ENCODE data around the gene ENPP5.
"Not testable (repeated sequence)": the region's sequence is repeated elsewhere in the genome, so short reads cannot be mapped to it uniquely, and the experiment has no call there.

ENPP5 gene

DNA sequence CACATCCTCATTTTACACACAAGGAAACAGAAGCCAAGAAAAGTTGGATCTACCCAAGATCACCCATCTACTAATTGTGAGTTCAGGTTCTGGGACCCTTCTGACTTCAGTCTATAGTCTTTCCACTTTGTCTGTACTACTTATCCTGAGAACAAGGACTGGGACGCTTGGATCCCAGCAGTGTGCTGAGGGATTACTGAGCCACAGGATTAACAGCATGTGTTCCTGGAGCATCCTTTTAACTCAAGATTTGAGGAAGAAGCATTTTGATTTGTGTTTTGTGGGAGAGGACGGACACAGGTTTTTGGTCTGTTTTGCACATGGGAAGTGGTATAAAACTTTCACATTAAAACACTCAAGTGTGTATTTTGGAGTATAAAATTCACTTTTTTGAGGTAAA is 36.6 kb downstream of the ENPP5 start:
- H3K4me3 ChIP-seq (ENCODE audit: low read depth, low read length), result no peak overlapping the region
- no peak for TF ChIP-seq POLR2A (IDR thresholded peaks at IDR 0.05; ENCODE audit: extremely low read depth, insufficient read length)
- no peak for TF ChIP-seq CTCF (IDR thresholded peaks at IDR 0.05; ENCODE audit: low read depth, low read length)
- TF ChIP-seq MYC (IDR thresholded peaks at IDR 0.05; ENCODE audit: low read depth, low read length), result no peak
- TF ChIP-seq MAX (IDR thresholded peaks at IDR 0.05; ENCODE audit: low read depth, low read length), result no peak
- DNase-seq (ENCODE audit: low read depth), result no peak

DNA sequence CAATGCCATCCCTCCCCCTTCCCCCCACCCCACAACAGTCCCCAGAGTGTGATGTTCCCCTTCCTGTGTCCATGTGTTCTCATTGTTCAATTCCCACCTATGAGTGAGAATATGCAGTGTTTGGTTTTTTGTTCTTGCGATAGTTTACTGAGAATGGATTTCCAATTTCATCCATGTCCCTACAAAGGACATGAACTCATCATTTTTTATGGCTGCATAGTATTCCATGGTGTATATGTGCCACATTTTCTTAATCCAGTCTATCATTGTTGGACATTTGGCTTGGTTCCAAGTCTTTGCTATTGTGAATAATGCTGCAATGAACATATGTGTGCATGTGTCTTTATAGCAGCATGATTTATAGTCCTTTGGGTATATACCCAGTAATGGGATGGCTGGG is 39.5 kb downstream of the ENPP5 start:
- DNase-seq (ENCODE audit: low read depth); H3K4me3 ChIP-seq (ENCODE audit: low read depth, low read length): not testable (repeated sequence)

DNA sequence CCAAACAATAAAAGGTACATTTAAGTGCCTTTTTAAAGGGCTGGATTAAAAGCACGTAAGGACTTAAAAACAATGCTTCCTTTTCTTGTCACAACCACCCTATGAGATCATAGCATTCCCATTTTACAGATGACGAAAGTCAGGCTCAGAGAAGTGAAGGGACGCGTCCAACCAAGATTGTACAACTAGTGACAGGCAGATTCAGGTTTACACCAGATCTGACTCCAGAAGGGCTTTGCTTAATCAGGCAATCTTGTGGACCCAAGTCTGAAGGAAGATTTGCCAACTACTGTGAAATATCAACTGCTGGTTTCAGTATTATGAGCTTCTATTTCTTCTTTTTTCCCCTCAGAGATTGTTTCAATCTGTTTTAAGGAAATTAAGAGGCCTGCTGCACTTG is 40.1 kb downstream of the ENPP5 start:
- DNase-seq (ENCODE audit: low read depth), result peak; percentile 6
- TF ChIP-seq CTCF (IDR thresholded peaks at IDR 0.05; ENCODE audit: low read depth, low read length) (no peak), POLR2A (IDR thresholded peaks at IDR 0.05; ENCODE audit: extremely low read depth, insufficient read length) (no peak), MAX (IDR thresholded peaks at IDR 0.05; ENCODE audit: low read depth, low read length) (no peak), MYC (IDR thresholded peaks at IDR 0.05; ENCODE audit: low read depth, low read length) (no peak)
- H3K4me3 ChIP-seq (ENCODE audit: low read depth, low read length), result peak overlapping the region; percentile 49

DNA sequence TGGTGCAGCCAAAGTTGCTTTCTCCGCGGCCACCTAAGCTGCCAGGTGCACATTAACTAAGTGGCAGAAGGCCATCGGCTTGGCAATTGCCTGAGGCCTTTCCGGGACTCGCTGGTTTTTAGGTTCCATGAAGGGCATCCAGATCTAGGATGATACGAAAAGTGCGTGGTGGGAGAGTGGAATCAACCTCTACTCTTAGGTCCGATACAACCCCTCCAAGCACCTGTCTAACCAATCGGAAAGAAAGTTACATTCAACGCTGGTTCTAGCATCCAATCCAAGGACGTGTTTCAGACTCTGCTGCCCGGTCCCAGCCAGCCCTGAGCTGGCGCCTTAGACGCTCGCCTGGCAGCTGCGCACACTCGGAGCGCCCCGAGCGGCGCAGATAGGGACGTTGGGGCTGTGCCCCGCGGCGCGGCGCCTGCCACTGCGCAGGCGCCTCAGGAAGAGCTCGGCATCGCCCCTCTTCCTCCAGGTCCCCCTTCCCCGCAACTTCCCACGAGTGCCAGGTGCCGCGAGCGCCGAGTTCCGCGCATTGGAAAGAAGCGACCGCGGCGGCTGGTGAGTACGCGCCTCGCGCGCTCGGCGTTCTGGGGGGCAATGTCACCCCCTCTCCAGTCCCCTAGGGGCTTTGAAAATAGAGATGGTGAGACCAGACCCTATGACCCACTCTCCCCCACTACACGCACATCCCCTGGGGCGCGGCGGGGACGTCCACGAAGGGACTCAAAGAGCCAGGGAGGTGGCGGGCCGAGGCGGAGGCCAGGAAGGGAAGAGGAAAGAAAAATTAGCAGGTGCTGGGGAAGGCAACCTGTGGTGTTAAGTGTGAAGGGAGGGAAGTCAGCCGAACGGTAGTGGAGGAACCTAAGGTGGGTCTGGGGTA is 40.9 kb downstream of the ENPP5 start, which contains the start of gene ENPP4:
ENPP4 (plus strand) TSS at position 361 of the 883 bp plus-strand sequence. CDS start 9,595 bp downstream, outside the sequence.
- peak within 1 kb of the TSS; percentile 66 for H3K4me3 ChIP-seq (ENCODE audit: low read depth, low read length)
- TF ChIP-seq MAX (IDR thresholded peaks at IDR 0.05; ENCODE audit: low read depth, low read length), result no peak
- TF ChIP-seq MYC (IDR thresholded peaks at IDR 0.05; ENCODE audit: low read depth, low read length), result no peak
- TF ChIP-seq CTCF (IDR thresholded peaks at IDR 0.05; ENCODE audit: low read depth, low read length), result no peak
- TF ChIP-seq POLR2A (IDR thresholded peaks at IDR 0.05; ENCODE audit: extremely low read depth, insufficient read length), result no peak

DNA sequence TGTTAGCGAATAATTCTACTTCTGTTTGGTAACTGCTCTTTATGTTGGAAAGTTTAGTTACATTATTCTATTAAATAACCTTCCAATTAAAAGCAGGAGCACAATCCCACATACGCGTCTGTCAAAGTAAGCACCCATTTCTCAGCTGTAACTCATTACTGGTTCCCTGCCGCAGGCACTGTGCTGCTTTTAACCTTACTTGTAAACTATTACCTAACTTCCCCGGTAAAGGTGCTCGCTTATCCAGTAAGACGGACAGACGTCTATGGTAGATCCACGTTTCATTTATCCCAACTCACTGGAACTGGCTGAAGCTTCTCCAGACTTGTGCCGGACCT is 41.5 kb downstream of the ENPP5 start:
- DNase-seq (ENCODE audit: low read depth), result no peak
- peak overlapping the region; percentile 66 for H3K4me3 ChIP-seq (ENCODE audit: low read depth, low read length)
- TF ChIP-seq MAX (IDR thresholded peaks at IDR 0.05; ENCODE audit: low read depth, low read length) (no peak), MYC (IDR thresholded peaks at IDR 0.05; ENCODE audit: low read depth, low read length) (no peak), POLR2A (IDR thresholded peaks at IDR 0.05; ENCODE audit: extremely low read depth, insufficient read length) (no peak), CTCF (IDR thresholded peaks at IDR 0.05; ENCODE audit: low read depth, low read length) (no peak)

More for the DNA sequence above, 40.9 kb downstream of the ENPP5 start, which contains the start of gene ENPP4:
- DNase-seq (ENCODE audit: low read depth), result peak; percentile 75

- no peak overlapping the region for H3K4me3 ChIP-seq (ENCODE audit: low read depth, low read length)
- DNase-seq (ENCODE audit: low read depth), result no peak
- TF ChIP-seq MAX (IDR thresholded peaks at IDR 0.05; ENCODE audit: low read depth, low read length), result no peak
These were observed 42.3 kb downstream of the ENPP5 start for GRCh38 chr6:46128476-46128875.

DNA sequence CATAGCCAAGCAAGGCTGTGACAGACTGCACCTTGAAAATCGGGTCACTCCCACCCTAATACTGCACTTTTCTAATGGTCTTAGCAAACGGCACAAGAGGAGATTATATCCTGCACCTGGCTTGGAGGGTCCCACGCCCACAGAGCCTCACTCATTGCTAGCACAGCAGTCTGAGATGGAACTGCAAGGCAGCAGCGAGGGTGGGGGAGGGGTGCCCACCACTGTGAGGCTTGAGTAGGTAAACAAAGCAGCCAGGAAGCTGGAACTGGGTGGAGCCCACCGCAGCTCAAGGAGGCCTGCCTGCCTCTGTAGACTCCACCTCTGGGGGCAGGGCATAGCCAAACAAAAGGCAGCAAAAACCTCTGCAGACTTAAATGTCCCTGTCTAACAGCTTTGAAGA is 51.1 kb downstream of the ENPP5 start:
- not testable (repeated sequence) for DNase-seq (ENCODE audit: low read depth); H3K4me3 ChIP-seq (ENCODE audit: low read depth, low read length)
